ENCODE measurements around the gene CLIP2.

Gene CLIP2

DNA sequence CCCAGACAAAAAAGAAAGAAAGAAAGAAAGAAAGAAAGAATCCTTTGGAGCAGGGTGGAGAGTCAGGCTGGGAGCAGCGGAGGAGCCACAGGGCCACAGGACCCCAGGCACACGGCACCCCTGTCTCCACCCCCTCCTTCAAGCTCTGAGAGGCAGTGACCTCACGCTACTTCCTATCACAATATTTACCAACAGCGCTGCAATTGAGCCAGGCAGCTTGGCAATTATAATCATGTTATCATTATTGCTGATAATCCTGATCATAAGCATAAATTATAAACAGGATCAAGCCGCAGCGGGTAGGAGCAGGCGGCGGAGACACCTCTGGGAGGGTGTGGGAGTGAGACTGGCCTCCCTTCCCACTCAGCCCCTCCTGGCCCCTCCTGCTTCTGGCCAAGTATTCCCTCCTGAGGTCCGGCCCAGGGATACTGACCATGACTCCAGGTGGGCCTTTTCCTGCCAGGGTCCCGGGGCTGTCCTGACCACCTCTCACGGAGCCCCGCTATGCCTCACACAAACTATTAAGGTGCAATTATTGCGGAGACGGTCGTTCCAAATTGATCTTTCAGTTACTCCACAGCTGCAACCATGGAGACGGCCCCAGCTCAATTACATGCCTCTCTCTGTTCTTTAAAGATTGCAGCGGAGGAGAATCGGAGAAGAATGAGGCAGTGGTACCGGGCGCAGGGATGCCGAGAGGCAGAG is 154.5 kb downstream of the CLIP2 start:
- peak overlapping the region; percentile 15 for H2AFZ ChIP-seq (ENCODE audit: low read depth, low read length)
- peak overlapping the region; percentile 22 for H3K4me3 ChIP-seq (ENCODE audit: low read length)
- peaks cover 19% of the 10 kb centered on the region for H3K4me1 ChIP-seq (ENCODE audit: insufficient read depth, low read length)
- no peaks in the 10 kb centered on the region for H3K27me3 ChIP-seq (ENCODE audit: insufficient read depth, low read length)
- no peaks in the 10 kb centered on the region for H3K9me3 ChIP-seq (ENCODE audit: low read length)
- no peaks in the 10 kb centered on the region for H3K36me3 ChIP-seq (ENCODE audit: insufficient read depth, low read length)

GRCh38 chr7:74449144-74449543 is 159.9 kb downstream of the CLIP2 start:
- Histone ChIP-seq H3K9me3 (ENCODE audit: low read length) (no peaks in the 10 kb centered on the region), H3K4me3 (ENCODE audit: low read length) (no peak overlapping the region), H3K4me1 (ENCODE audit: insufficient read depth, low read length) (peaks cover 10% of the 10 kb centered on the region), H3K27me3 (ENCODE audit: insufficient read depth, low read length) (no peaks in the 10 kb centered on the region), H3K36me3 (ENCODE audit: insufficient read depth, low read length) (no peaks in the 10 kb centered on the region), H2AFZ (ENCODE audit: low read depth, low read length) (no peak overlapping the region)

- Histone ChIP-seq H3K9me3 (ENCODE audit: low read length) (no peaks in the 10 kb centered on the region), H3K27me3 (ENCODE audit: insufficient read depth, low read length) (no peaks in the 10 kb centered on the region), H2AFZ (ENCODE audit: low read depth, low read length) (no peak overlapping the region), H3K4me3 (ENCODE audit: low read length) (no peak overlapping the region), H3K36me3 (ENCODE audit: insufficient read depth, low read length) (no peaks in the 10 kb centered on the region), H3K4me1 (ENCODE audit: insufficient read depth, low read length) (peaks cover 8% of the 10 kb centered on the region)
Measured at GRCh38 chr7:74449809-74450397, 160.7 kb downstream of the CLIP2 start.

- Histone ChIP-seq H3K9me3 (ENCODE audit: low read length) (no peaks in the 10 kb centered on the region), H3K36me3 (ENCODE audit: insufficient read depth, low read length) (no peaks in the 10 kb centered on the region), H3K4me1 (ENCODE audit: insufficient read depth, low read length) (peaks cover 11% of the 10 kb centered on the region), H3K4me3 (ENCODE audit: low read length) (peak overlapping the region; percentile 52), H3K27me3 (ENCODE audit: insufficient read depth, low read length) (no peaks in the 10 kb centered on the region), H2AFZ (ENCODE audit: low read depth, low read length) (no peak overlapping the region)
Measured at GRCh38 chr7:74452748-74453321, 163.6 kb downstream of the CLIP2 start.

DNA sequence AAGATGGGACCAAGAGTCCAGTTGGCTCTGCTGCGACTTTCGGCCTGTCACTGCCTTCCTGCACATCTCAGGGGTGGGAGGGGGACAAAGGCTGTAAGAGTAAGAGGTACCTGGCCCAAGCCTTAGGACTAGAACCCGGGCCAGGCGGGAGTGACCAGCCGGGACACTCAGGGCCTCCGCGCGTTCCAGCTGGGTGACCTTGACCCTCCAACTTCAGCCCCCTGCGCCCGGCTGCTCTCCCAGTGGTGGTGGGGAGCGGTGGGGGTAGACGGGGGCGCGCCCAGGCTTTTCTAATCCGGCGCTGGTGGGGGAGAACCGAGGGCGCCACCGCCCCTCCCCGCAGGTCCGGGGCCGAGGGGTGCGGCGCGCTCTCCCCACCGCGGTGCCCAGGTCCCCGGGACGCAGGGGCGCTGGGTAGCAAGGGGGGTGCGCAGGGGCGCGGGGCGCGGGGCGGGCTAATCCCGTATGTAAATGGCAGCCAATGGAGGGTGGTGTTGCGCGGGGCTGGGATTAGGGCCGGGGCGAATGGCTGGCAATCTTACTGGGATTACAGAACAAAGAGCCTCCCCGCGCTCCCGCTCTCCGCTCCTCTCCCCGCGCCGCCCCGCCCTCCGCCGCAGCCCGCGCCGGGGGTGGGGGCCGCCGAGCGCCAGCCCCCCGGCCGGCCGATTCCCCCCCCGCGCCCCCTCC is 164.3 kb downstream of the CLIP2 start, which contains the start of gene GTF2IRD1:
TSS of gene GTF2IRD1 (plus strand) at position 585 of the 690 bp plus-strand sequence. CDS start 54,175 bp downstream, outside the sequence.
- Histone ChIP-seq H3K27me3 (ENCODE audit: insufficient read depth, low read length) (no peaks in the 10 kb centered on the region), H3K9me3 (ENCODE audit: low read length) (no peaks in the 10 kb centered on the region), H3K4me1 (ENCODE audit: insufficient read depth, low read length) (peaks cover 11% of the 10 kb centered on the region), H3K36me3 (ENCODE audit: insufficient read depth, low read length) (peaks cover 3% of the 10 kb centered on the region), H3K4me3 (ENCODE audit: low read length) (peak within 1 kb of the TSS; percentile 52), H2AFZ (ENCODE audit: low read depth, low read length) (peak within 1 kb of the TSS; percentile 72)

GRCh38 chr7:74454021-74454924 is 165.1 kb downstream of the CLIP2 start:
- Histone ChIP-seq H3K4me1 (ENCODE audit: insufficient read depth, low read length) (peaks cover 11% of the 10 kb centered on the region), H3K36me3 (ENCODE audit: insufficient read depth, low read length) (peaks cover 3% of the 10 kb centered on the region), H3K4me3 (ENCODE audit: low read length) (peak overlapping the region; percentile 52), H2AFZ (ENCODE audit: low read depth, low read length) (peak overlapping the region; percentile 72), H3K27me3 (ENCODE audit: insufficient read depth, low read length) (no peaks in the 10 kb centered on the region), H3K9me3 (ENCODE audit: low read length) (no peaks in the 10 kb centered on the region)

DNA sequence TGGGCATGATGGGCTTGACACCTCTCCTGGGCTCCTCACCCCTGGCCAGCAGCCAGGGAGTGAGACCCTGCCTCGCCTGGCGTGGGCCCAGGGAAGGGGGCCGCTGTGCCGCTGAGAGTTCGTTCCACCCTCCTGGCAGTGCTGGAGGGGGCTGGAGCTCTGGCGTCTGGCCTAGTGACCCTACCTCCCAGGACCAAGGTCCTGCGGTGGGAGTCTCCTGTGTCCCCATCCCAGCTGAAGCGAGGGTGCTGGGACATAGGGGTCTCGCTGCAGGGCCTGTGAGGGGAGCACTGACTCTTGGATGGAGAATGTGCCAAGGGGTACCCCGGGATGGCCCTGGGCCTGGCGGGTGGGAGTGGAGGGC is 165.7 kb downstream of the CLIP2 start:
- Histone ChIP-seq H3K4me1 (ENCODE audit: insufficient read depth, low read length) (peaks cover 11% of the 10 kb centered on the region), H3K27me3 (ENCODE audit: insufficient read depth, low read length) (no peaks in the 10 kb centered on the region), H3K36me3 (ENCODE audit: insufficient read depth, low read length) (peaks cover 3% of the 10 kb centered on the region), H3K4me3 (ENCODE audit: low read length) (peak overlapping the region; percentile 52), H3K9me3 (ENCODE audit: low read length) (no peaks in the 10 kb centered on the region), H2AFZ (ENCODE audit: low read depth, low read length) (no peak overlapping the region)

DNA sequence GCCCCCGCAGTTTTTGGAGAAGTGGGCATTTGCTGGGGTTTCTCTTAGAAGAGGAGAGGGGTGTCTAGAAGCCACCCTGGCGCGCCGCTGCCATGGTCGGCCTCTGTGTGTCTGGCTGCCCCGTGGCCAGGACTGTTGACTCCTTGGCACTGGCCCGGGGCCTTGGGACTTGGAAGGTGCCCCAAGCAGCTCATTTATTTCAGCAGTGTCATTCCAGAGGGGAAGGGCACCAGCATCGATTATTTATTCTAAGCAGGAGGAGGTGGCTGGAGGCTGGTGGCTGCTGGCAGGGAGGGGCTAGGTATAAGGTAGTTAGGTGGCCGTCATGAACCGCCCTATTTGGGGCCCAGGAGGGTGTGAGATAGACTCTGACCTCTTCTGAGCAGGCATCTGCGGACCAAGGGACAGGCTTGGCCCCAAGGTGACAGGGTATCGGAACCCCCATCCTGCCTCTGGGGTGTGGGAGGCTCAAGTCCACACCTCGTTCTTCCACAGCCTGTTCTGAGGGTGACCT is 166.1 kb downstream of the CLIP2 start:
- Histone ChIP-seq H3K9me3 (ENCODE audit: low read length) (no peaks in the 10 kb centered on the region), H3K4me3 (ENCODE audit: low read length) (peak overlapping the region; percentile 52), H3K27me3 (ENCODE audit: insufficient read depth, low read length) (no peaks in the 10 kb centered on the region), H3K36me3 (ENCODE audit: insufficient read depth, low read length) (peaks cover 3% of the 10 kb centered on the region), H3K4me1 (ENCODE audit: insufficient read depth, low read length) (peaks cover 11% of the 10 kb centered on the region), H2AFZ (ENCODE audit: low read depth, low read length) (no peak overlapping the region)

Measured in neuron (in vitro differentiated cells).